NCI-H2171 (cell line): ENCODE results near the gene RPS19BP1.

Experiments
- DNase-seq: peaks from one replicate; lab custom pipeline; 2025; lab: John Stamatoyannopoulos, UW

Gene RPS19BP1

DNA sequence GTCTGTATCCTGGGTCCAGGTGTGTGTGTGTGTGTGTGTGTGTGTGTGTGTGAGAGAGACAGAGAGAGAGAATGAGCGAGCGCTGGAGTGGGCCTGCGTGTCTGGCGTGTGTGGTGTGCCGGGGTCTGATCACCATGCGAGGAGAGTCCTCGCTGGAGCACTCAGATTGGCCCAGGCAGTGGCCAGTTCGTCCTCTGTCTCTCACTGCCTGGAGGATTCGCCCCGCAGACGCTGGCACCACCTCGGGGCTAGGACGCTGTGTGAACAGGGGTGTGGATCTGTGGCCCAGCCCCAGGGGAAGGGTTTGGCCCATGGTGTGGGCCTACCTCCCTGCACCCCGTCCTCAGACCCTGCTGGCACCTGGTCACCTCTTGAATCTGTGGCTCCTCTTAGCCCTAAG, 26.4 kb upstream of the RPS19BP1 start:
- DNase-seq, result no peak

DNA sequence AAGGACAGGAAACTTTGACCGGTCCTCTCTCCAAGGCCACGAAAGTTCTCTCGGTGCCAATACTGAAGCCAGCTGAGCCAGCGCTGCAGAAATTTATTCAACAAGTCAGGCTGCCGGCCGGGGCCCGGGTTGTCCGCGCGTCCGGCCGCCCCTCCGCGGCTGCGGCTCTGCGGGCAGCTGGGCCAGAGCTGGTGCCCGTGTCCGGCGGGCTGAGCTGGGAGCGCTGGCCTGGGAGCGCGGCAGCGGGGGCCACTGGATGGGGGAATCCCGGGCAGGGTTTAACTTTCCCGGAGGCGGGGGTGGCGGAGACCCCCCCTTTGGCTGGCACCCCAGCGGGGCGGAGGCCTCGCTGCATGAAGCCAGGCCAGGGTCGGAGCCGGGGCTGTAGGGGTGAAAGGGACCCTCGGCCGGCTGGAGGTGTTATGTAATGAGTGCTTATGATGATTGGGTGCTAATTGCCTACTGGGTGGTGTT, 25.7 kb upstream of the RPS19BP1 start:
- no peak for DNase-seq

GRCh38 chr22:39556970-39557841, 24.7 kb upstream of the RPS19BP1 start:
- DNase-seq, result peak; percentile 37

DNA sequence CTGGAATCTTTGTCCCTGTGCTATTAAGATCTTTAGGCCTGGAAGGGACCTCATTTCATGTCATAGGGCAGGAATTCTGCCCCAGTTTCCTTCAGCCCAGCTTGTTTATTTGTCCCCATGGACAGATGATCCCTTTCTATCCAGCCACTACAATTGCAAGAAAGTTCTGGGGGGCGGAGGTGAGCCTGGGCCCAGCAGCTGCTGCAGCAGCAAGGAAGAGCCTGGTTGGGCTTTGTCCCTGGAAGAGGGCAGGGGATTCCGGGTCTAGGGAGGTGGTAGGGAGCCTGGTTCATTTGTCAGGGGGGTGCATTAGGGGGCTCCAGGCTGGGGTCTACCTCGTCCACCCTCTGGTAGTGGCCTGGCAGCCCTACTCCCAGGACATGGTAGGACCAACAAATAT, 21.6 kb upstream of the RPS19BP1 start:
- no peak for DNase-seq

- DNase-seq, result no peak
Measured at GRCh38 chr22:39553429-39553828, 20.9 kb upstream of the RPS19BP1 start.

GRCh38 chr22:39547587-39547947, 15.0 kb upstream of the RPS19BP1 start:
- DNase-seq, result no peak

DNA sequence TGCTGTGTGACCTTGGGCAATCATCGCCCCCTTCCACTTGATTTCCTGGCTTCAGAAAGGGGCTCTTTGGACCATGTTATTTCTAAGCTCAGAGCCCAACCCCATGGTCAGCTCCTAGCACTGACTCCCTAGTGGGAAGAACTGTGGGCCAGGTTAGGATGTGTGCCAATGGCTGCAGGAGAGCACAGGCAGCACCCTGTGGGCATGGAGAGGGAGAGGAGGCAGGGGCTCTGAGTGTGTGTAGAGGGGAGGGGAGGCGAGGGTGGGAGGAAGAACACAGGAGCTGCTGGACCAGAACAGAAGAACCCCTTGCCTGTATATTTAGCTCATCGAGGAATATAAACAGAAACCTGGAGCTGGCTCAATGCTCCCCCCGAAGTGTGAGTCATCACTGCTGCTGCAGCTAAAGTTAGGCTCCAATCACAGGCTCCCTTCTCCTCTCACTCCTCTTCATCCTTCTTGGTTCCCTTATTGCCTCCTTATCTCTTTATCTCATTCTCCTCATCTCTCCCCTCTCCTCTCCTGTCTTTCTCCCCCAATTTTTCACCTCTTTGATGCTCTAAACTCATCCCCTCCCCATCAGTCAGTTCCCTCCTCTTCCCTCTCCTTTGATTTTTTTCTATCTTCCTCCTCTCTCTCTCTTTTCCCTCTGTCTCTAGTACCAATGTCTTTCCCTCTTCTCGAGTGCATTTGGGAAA, 14.5 kb upstream of the RPS19BP1 start:
- DNase-seq, result no peak

DNA sequence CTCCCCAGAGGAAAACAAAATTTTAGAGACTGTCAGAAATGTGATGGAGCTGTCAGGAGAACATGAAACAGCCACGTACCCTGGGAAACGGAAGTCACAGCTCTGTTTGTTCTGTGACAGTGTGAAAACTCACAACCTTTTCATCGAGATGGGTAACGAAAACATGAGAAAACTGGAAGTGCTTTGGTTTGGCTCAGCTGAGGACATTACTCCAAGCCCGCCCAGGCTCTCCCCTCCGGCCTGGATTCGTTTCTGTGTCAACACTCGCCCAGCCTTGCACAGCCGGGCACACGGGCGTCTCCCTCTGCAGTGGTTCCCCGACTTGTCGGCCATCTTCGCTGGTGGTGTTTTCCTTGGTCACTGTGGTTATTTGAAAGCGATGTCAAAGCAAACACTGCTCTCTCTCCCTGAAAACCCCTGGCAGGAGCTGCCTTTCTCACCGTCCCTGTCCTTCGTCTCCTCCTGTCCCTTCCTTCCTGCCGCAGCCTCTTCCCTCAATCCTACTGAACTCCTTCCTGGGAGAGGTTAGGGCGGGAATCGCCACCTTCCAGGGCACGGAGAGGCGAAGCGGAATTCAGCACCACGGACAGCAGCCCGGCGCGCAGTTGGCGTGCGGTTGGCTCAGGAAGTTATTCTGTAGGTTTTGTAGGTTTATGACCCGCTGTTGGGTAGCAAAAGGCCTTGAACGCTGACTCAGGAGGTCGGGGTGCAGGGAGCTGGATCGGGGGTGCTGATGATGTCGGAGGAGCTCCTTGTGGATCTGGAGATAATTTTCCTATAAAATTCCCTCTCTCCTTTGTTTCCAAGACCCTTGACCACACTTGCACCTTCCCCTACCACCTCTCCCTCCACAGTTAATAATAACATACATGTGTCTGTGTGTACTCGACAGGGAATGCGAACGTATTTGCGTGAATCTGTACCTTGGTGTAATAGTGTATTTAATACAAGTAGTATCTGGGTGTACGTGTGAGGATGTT, 13.1 kb upstream of the RPS19BP1 start:
- DNase-seq, result no peak

- DNase-seq, result peak; percentile 39
Measured at GRCh38 chr22:39543095-39543494, 10.5 kb upstream of the RPS19BP1 start.

DNA sequence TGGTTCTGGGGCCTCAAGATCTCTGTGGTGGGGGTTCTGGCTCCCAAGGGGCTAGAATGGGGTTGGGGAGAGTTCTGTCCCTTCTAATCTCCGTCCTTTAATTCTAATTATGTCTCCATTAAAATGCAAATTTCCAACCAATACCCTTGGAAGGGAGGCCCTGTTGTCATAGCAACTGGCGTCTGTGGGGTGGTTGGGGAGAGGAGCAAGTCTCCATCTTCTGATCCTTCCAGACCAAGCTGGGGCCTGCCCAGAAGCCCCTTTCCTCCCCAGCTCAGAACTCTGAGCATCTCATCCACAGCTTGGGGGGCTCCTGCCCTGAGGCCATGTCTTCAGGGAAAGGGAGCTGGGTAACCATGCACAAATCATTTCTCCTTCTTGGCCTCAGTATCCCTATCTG, 5.4 kb upstream of the RPS19BP1 start:
- no peak for DNase-seq

- DNase-seq, result no peak
Measured at GRCh38 chr22:39536711-39537110, 4.2 kb upstream of the RPS19BP1 start.

DNA sequence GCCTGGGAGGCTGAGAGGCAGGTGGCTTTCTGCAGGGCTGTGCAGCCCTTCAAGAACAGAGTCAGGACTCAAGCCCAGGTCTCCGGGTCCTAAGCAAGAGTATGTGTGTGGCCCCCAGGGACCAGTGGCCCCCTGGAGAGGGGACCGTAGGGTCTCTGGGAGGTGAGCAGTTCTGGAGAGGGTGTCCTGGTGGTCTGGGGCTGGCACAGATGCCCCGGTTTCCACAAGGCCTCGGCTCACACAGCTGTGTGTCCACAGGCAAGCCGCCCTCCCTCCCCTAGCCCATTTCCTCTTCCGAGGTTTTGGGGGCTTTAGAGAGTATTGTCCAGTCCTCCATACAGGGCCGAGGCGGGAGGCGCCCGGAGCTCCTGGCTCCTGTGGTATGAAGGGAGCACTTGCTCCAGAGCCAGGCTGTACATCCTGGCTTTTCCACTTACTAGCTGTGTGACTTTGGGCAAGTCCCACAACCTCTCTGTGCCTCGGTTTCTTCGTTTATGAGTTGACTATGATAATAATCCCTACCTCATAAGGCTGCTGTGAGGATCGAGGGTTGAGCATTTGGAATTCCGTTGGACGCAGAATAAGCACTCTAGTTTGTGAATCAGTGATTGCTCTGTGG, 3.4 kb upstream of the RPS19BP1 start:
- no peak for DNase-seq

DNA sequence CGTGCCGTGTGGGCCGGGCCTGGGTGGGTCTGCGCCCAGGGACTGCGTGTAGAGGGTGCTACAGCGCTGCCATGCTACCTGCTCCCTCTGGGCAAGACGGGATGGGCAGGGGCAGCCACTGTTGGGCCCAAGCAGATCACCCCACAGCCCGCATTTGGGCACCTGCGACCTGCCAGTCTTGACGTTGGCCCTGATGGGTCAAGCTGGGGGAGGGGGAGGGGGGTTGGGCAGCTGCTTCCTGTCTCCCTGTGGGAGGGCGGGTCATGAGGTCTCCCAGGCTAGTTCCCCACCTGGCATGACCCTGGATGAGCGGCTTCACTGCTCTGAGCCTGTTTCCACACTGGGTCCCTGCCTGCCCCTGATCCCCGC, 2.8 kb upstream of the RPS19BP1 start:
- DNase-seq, result no peak

DNA sequence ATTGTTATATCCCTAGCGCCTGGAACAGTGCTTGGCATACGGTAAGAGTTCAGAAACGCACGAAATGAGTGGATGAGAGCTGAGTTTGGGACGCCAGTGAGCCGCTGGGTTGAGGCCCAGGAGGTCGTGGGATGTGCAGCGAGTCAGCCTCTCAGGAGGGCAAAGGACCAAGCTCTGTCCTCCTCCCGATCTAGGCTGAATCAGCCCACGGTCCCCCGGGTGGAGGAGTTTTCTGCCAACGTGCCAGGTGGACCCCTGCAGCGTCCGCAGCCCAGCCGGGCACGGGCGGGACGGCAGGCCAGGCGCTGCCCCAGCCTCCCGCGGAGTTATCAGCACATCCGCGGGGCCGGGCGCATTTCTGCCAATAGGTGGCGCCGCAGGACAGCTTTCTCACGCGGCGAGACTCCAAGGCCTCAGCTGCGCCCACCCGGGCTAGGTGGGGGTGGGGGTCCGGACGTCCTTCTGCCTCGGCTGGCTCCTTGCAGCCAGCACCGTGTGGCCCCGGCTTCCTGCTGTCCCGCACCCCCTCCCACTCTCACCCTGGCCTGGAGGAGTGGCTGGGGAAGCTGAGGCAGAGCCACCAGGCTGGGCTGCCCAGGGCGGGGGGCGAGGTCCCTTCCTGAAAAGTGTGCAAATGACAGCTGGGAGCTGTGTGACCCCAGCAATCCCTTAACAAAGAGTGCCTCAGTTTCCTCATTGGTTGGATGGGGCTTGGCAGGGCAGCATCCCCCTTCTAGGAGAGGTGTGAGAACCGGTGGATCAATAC, 2.2 kb upstream of the RPS19BP1 start:
- DNase-seq, result peak; percentile 62

- no peak for DNase-seq
Measured at GRCh38 chr22:39534092-39534506, 1.6 kb upstream of the RPS19BP1 start.

DNA sequence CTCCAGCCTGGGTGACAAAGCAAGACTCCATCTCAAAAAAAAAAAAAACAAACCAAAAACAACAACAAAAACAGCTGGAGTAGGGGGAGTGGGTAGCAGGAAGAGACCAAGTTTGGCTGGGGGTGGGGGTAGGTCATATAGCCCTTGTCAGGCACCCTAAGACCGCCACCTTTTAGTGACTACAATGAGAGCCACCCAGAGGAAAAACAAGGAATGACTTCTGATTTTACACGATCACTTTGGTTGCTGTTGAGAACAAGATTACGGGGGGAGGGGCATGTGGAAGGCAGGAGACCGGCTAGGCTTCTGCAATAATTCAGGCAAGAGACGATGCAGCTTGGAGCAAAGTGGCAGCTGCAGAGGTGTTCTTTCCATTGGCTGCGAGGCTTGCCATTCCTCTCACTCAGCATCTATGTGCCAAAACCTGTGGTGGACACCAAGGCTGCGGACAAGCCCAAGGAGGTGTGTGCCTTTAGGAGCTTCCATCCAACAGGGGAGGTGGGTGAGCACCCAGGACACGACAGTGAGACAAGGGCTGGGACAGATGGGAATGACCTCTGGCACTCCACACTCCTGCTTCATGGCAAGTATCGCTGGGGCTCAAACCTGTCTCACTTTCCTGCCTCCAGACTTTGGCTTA, 1.7 kb downstream of the RPS19BP1 start:
- DNase-seq, result no peak

- DNase-seq, result no peak
Measured at GRCh38 chr22:39530116-39530515, 2.4 kb downstream of the RPS19BP1 start.

DNA sequence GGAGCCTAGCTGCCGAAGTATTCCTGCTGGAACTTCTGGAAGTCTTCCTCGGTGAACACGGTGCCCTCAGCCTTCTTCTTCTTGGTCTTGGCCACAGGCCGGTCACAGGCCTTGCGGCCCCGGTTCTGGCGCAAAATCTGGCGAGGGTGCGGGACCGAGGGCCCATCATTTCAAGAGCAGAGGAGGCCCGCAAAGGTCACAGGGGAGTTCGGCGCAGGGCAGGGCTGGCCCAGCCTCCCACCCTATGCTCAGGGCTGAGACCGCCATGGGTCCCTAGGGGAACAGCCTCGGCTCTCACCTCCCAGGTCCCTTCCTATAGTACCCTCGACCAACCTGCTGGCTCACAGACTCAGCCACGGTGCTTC, 3.1 kb downstream of the RPS19BP1 start:
- no peak for DNase-seq

GRCh38 chr22:39528681-39529486, 3.7 kb downstream of the RPS19BP1 start:
- peak; percentile 94 for DNase-seq
